ENCODE data around the gene KRTAP4-6.
"Not testable (repeated sequence)": the region's sequence is repeated elsewhere in the genome, so short reads cannot be mapped to it uniquely, and the experiment has no call there.

The KRTAP4-6 gene

GRCh38 chr17:41140360-41141131, at the start of gene KRTAP4-6:
KRTAP4-6 (minus strand) TSS chr17:41140544; CDS start chr17:41140487, 57 bp downstream.
- TF ChIP-seq CTCF (IDR thresholded peaks at IDR 0.05; ENCODE audit: insufficient read depth, missing control alignments) = no peak
- DNase-seq (ENCODE audit: insufficient read length, low spot score) (no peak), FAIRE-seq (no peak)

- not testable (repeated sequence) for DNase-seq (ENCODE audit: insufficient read length, low spot score); FAIRE-seq
Measured at GRCh38 chr17:41189837-41190318, 49.5 kb upstream of the KRTAP4-6 start, which contains the start of gene KRTAP9-1. KRTAP9-1 (plus strand) TSS chr17:41189887; CDS start chr17:41189887, 0 bp downstream.

GRCh38 chr17:41186872-41187271, 46.5 kb upstream of the KRTAP4-6 start:
- no peak for FAIRE-seq
- DNase-seq (ENCODE audit: insufficient read length, low spot score) = no peak
- no peak for TF ChIP-seq CTCF (IDR thresholded peaks at IDR 0.05; ENCODE audit: insufficient read depth, missing control alignments)

GRCh38 chr17:41185001-41185400, 44.7 kb upstream of the KRTAP4-6 start:
- TF ChIP-seq CTCF (IDR thresholded peaks at IDR 0.05; ENCODE audit: insufficient read depth, missing control alignments) = no peak
- FAIRE-seq (no peak), DNase-seq (ENCODE audit: insufficient read length, low spot score) (no peak)

GRCh38 chr17:41184480-41184961, 44.2 kb upstream of the KRTAP4-6 start, which contains the start of gene KRTAP4-1:
KRTAP4-1 (minus strand) TSS chr17:41184911; CDS start chr17:41184854, 57 bp downstream.
- FAIRE-seq (no peak), DNase-seq (ENCODE audit: insufficient read length, low spot score) (no peak)
- no peak for TF ChIP-seq CTCF (IDR thresholded peaks at IDR 0.05; ENCODE audit: insufficient read depth, missing control alignments)

GRCh38 chr17:41178843-41179616, 38.7 kb upstream of the KRTAP4-6 start:
- DNase-seq (ENCODE audit: insufficient read length, low spot score) (no peak), FAIRE-seq (no peak)
- TF ChIP-seq CTCF (IDR thresholded peaks at IDR 0.05; ENCODE audit: insufficient read depth, missing control alignments) = no peak

- DNase-seq (ENCODE audit: insufficient read length, low spot score) (no peak), FAIRE-seq (no peak)
- TF ChIP-seq CTCF (IDR thresholded peaks at IDR 0.05; ENCODE audit: insufficient read depth, missing control alignments) = no peak
Measured at GRCh38 chr17:41178341-41178740, 38.0 kb upstream of the KRTAP4-6 start.

Measured in D721Med (cell line).